CD4-positive, alpha-beta T cell treated with Interleukin-1 beta for 1 hour (primary cell): ENCODE measurements around the gene KMT5C.

Experiments
- DNase-seq, 2 donors: peaks; one replicate each; pipeline ENCODE4 v3.0.0-alpha.2; 2020 to 2022

The KMT5C gene

DNA sequence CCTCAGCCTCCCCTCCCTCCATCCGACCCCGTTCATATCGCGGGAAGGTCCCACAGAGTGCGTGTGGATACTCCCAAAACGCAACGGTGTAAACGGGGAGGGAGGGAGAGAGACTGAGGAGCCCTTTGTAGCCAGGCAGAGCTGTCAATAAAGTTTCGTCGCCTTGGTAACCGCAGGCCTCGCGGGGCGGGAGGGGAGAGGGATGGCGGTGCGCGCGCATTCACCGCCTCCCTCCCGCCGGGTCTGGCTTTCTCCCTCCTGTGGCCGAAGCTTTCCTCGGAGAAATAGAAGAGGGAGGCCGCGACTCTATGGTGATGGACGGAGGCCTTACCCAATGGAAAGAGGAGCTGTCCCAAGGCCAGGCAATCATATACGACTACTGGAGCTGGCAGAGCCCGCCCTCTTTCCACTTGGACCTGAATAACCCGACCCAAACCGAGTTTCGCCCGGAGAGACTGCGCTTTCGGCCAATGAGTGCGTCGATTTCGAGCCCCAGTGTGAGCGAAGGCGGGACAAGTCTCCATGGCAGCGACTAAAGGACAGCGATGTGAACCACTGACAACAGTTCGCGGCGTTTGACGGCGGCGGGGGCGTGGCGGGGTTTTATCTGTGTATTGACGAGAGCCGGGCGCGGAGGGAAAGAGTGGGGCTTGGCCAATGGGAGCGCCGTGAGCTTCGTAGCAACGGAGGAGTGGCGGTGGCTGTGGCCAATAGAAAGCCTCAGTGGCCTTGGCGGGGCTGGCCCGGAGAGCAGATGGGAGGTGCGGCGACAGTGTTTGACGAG is at the start of gene KMT5C:
Gene KMT5C, plus strand, starts transcription at position 772 of the 784 bp plus-strand sequence. CDS start 2,061 bp downstream, outside the sequence.
- peak; percentile 100 for DNase-seq

GRCh38 chr19:55297267-55297666 is 42.4 kb upstream of the KMT5C start:
- no peak for DNase-seq

- DNase-seq, result no peak
These were observed 39.7 kb upstream of the KMT5C start for GRCh38 chr19:55299991-55300390.

DNA sequence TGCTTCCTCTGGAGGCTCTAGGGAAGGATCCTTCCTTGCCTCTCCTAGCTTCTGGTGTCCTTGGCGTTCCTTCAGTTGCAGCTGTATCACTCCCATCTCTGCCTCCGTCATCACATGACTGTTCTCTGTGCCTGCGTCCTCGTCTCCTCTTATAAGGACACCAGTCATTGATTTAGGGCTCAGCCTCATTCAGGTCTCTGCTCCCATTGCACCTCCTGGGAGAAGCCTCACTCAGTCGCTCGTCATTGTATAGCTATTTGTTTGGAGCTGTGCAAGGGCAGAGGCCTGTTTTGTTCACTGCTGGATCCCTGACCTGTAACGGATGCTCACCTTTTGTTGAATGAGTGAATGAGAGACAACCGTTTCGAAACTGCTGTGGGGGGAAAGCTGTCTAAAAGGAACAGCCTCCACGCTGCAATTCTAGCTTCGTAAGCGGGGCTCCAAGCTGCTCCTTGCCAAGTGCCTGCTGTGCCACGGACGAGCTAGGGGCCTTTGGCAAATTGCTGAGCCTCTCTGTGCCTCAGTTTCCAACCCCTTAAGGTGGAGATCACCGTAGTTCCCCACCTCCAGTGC is 38.7 kb upstream of the KMT5C start:
- DNase-seq, result no peak

- peak; percentile 92 for DNase-seq
These were observed 38.0 kb upstream of the KMT5C start for GRCh38 chr19:55301459-55302317.

- no peak for DNase-seq
These were observed 37.4 kb upstream of the KMT5C start for GRCh38 chr19:55302318-55302703.

DNA sequence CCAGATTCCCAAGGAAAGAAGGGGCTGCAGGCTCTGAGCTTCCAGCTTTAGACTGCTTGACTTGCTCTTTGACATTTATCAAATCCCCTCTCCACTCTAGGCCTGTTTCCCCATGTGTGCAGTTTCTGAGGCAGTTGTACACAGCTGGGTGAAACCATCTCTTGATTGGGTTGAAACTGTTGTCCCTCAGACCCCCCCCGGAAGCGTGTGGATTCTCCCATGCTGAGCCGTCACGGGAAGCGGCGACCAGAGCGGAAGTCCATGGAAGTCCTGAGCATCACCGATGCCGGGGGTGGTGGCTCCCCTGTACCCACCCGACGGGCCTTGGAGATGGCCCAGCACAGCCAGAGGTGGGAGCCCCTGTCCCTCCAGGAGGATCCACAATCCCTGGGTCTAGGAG is 36.2 kb upstream of the KMT5C start:
- no peak for DNase-seq

DNA sequence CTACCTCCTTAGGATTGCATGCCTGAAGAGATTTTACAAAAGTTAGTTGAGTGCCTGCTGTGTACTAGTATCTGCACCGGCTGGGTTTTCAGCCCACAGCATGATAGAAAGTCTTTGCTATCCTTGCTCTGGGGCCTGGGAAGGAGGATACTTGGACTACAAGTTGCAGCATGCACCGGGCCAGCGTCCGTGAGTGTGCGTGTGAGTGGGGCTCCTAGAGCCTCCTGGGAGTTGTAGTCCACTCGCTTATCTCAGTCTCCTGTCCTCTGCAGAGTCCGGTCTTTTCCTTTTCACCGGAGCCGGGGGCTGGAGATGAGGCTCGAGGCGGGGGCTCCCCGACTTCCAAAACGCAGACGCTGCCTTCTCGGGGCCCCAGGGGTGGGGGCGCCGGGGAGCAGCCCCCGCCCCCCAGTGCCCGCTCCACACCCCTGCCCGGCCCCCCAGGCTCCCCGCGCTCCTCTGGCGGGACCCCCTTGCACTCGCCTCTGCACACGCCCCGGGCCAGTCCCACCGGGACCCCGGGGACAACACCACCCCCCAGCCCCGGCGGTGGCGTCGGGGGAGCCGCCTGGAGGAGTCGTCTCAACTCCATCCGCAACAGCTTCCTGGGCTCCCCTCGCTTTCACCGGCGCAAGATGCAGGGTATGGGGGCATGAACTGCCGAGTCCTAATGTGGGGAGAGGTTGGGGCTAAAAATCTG is 35.2 kb upstream of the KMT5C start:
- peak; percentile 23 to 27 for DNase-seq

- no peak for DNase-seq
These were observed 34.7 kb upstream of the KMT5C start for GRCh38 chr19:55304980-55305379.

DNA sequence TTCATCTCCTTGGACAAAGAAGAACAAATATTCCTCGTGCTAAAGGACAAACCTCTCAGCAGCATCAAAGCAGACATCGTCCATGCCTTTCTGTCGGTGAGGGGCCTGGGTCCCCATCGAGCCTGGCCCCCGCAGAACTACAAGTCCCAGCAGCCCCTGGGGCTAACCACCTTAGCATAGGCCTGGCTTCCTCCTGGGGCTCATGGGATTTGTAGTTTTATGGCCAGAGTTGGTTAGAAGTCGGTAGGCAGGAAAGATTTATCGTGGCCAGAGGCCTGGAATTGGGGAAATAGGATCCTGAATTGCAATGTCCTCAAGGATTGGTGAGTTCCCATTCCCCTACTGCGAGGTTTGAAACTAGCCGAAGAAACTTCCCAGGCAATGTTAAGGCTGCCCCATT is 34.2 kb upstream of the KMT5C start:
- DNase-seq, result peak; percentile 48 to 64

GRCh38 chr19:55305983-55306562 is 33.6 kb upstream of the KMT5C start:
- DNase-seq, result no peak

DNA sequence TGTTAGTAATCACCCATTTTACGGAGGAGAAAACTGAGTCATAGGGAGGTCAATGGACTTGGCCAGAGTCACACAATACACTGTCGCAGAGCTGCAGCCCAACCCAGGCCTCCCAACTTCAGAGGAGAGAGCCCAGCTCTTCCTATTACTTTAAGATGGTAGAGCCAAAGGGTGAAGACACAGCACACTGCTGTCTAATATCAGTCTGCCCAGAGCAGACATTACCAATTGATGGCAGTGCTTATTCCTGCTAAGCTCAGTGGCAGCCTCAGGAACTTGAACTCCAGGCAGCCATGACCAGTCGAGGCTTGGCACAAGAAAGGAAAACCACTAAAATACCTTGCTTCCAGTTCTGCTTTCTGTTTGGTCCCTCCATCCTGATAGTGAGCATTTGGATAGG is 33.0 kb upstream of the KMT5C start:
- DNase-seq, result no peak

- no peak for DNase-seq
These were observed 31.4 kb upstream of the KMT5C start for GRCh38 chr19:55308281-55308680.

- DNase-seq, result no peak
These were observed 30.2 kb upstream of the KMT5C start for GRCh38 chr19:55309448-55309847.

DNA sequence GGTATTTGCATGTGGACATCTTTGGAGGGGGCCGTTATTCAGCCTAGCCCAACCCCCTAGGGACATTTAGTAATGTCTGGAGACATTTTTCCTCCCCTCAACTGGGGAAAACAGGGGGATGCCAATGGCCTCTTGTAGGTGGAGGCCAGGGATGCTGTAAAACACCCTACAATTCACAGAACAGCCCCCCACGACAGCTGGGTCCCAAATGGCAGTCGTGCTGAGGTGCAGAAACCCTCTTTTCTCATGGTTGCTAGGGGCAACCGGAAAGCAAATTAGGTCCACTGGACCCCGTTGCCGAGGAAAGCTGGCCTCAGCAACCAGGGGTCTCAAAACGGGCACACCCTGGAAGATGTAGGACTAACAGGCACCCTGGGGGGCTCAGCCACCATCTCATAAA is 29.2 kb upstream of the KMT5C start:
- DNase-seq, result no peak

DNA sequence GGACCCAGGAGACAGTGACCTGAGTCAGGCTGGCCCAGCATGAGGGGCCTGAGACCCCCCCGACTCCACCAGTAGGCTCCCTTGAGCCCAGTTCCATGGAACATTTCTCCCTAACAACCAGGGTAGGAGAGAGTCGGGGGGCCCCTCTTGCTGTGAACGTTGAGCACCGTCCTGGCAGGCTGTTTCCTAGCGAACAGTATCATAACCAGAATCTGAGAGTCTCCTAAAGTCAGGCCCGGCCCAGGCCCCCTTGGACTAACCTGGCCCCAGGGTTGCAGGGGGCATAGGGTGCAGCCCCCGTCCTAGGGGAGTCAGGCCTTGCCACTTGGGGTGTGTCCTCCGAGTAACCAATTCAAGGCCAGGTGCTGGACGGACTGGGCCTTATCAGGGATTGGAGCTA is 28.3 kb upstream of the KMT5C start:
- no peak for DNase-seq

DNA sequence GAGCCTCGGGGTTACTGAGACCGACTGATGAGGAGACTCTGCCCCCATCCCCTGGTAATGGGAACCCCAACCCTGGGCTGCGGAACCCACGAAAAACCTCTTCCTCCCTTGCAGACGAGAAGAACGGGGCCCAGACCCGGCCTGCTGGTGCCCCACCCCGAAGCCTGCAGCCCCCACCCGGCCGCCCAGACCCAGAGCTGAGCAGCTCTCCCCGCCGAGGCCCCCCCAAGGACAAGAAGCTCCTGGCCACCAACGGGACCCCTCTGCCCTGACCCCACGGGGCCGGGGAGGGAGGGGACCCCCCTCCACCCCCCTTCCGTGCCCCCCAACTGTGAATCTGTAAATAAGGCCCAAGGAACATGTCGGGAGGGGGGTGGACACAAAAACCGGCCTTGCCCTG is 27.9 kb upstream of the KMT5C start:
- DNase-seq, result no peak

DNA sequence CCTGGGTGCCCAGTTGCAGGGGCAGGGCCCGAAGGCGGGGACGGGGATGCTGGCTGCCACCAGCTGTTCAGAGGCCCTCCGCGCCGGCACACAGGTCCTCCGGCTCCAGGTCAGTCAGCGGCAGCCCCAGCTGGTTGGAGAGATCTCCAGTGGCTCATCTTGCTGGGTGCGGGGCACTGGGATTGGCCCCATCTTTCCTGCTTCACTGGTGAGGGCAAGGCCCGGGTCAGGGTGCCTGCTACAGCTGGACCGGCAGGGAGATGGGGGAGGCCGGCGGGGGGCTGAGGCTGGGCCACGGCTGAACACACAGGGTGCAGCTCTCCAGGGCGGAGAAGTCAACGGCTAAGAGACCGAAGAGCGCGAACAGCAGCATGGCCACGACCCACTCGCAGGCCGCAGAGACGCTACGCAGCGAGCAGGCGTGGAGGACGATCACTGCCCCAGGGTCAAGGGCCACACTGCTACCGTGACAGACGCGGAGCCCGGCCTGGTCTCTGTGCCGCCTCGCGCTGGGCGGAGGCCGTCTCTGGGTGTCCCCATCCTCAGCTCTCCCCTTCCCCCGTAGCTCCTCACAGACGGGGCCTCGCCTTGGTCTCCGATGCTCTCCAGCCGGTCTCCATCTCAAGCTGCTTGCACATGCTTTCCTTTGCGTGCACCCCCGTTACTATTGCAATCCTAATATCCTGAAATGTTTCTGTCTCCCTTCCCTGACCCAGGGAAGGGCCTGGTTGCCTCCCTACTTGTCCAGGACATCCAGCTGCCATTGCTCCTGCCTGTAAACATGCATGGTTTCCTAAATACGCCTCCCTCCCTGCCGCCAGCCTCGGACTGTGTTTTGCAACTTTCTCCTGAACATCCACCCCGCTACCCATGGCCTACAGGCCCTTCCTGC is 26.8 kb upstream of the KMT5C start:
- DNase-seq, result no peak

DNA sequence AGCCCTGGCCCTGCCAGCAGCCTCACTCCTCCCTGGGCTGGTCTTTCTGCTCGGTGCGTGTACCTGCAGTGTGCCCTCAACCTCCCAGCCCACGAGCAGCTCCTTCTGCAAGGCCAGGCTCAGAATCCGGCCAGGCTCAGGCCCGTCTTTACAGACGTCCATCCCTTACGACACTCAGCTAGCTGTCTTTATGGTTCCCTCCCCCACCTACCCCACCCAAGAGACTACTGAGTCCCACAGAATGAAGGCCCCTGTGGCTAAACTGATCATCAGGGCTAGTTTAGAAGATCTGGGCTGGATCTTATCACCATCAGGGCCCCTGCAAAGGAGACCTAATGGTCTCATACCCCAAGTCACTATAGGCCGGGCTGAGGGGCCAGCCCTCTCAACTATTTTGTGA is 25.3 kb upstream of the KMT5C start:
- DNase-seq, result no peak

DNA sequence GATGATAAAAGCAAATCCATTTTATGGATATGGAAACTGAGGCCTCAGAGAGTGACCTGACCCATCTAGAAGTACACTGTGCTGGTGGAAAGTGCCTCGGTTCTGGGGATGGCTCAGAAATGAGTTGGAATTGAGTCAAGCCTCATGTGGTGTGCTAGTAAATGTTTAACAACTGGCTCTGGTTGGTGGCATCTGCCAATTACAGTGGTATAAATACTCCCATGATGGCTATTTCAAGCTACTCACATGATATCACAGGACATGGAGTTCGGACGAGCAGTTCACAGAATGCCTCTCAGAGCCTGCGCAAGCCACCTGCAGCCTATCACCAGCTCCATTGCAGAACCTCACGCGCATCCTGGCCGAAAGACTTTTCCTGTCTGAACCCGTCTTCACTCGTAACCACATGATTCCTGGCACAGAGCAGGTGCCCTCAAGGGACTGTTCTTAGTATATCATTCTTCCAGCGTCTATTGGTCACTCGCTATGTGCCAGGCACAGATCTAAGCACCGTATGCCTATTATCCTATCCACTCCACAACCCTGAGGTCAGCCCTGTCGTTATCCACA is 23.6 kb upstream of the KMT5C start:
- no peak for DNase-seq

- DNase-seq, result no peak
These were observed 23.0 kb upstream of the KMT5C start for GRCh38 chr19:55316646-55317045.
